Smooth muscle cell (in vitro differentiated cells): ENCODE measurements around the gene TNFSF9. TPM values are rescaled to one million over a fixed set of nuclear protein-coding genes. Genes with fewer than 3 reads are reported as not detected.

ENCODE experiments used
- DNase-seq: peaks from one replicate; lab custom pipeline; 2025; ENCODE audit not compliant: unreplicated experiment; lab: John Stamatoyannopoulos, UW
- H2AFZ ChIP-seq: fragments of 200-600 bp; sonication (generic); 2 replicates; pipeline ENCODE4 v1.6.0; 2016; ENCODE audit warnings: antibody characterized with exemption, low read depth, mild to moderate bottlenecking
- H3F3A ChIP-seq: fragments of 200-600 bp; sonication (generic); 2 replicates; pipeline ENCODE4 v1.6.0; 2017; ENCODE audit warnings: antibody characterized with exemption, low read depth
- H3K27ac ChIP-seq: fragments of 200-600 bp; sonication (generic); 2 replicates; pipeline ENCODE4 v1.5.1; 2016; ENCODE audit warnings: low read depth, mild to moderate bottlenecking
- H3K27me3 ChIP-seq: fragments of 200-600 bp; sonication (generic); 2 replicates; pipeline ENCODE4 v1.6.1; 2016; ENCODE audit warnings: low read depth, mild to moderate bottlenecking
- H3K36me3 ChIP-seq: fragments of 200-600 bp; sonication (generic); 2 replicates; pipeline ENCODE4 v1.5.1; 2016; ENCODE audit warnings: low read depth
- H3K4me1 ChIP-seq: fragments of 200-600 bp; sonication (generic); 2 replicates; pipeline ENCODE4 v1.5.1; 2016; ENCODE audit warnings: low read depth
- H3K4me2 ChIP-seq: fragments of 200-600 bp; sonication (generic); 2 replicates; pipeline ENCODE4 v1.6.0; 2016; ENCODE audit warnings: mild to moderate bottlenecking
- H3K4me3 ChIP-seq: fragments of 200-600 bp; sonication (generic); 2 replicates; pipeline ENCODE4 v1.5.1; 2016; ENCODE audit warnings: mild to moderate bottlenecking
- H3K79me2 ChIP-seq: fragments of 200-600 bp; sonication (generic); 2 replicates; pipeline ENCODE4 v1.6.0; 2016; ENCODE audit warnings: low read depth, mild to moderate bottlenecking
- H3K9ac ChIP-seq: fragments of 200-600 bp; sonication (generic); 2 replicates; pipeline ENCODE4 v1.6.0; 2016; ENCODE audit warnings: low read depth
- H3K9me3 ChIP-seq: fragments of 200-600 bp; sonication (generic); replicated peaks from 2 replicates; pipeline ENCODE4 v1.5.1; 2016; ENCODE audit warnings: low read depth
- H4K20me1 ChIP-seq: fragments of 200-600 bp; sonication (generic); 2 replicates; pipeline ENCODE4 v1.6.0; 2016; ENCODE audit warnings: low read depth
- WGBS: methylation state at CpG from one replicate; pipeline ENCODE4 v1.1.7; 2016; ENCODE audit warnings: low lambda C conversion rate; 5-methylcytosine and 5-hydroxymethylcytosine counted together
- polyA plus RNA-seq: library from polyadenylated mRNA; unstranded; fragments of >200 nt; fragmentation: Nextera tagmentation; extraction: Ambion mirVana; gene quantifications from 2 replicates; pipeline ENCODE4 v1.2.1, GENCODE V29; 2016
- total RNA-seq: library from RNA; depleted of rRNA; stranded (reverse); fragments of >200 nt; gene quantifications from 2 replicates; pipeline ENCODE4 v1.2.3, GENCODE V29; 2014
- TF ChIP-seq, protein P1 (sequence below): fragments of 200-600 bp; sonication (generic); IDR thresholded peaks from 2 replicates; pipeline ENCODE4 v1.5.1; 2017; ENCODE audit warnings: borderline replicate concordance, mild to moderate bottlenecking, antibody characterized with exemption; ENCODE audit not compliant: insufficient read depth, poor library complexity, severe bottlenecking

TNFSF9 gene
- total RNA-seq (1.3 and 3.4 TPM in 2 replicates), polyA plus RNA-seq (4.6 and 7.3 TPM in 2 replicates)

- Histone ChIP-seq H3K9ac (peak within 1 kb of the TSS; percentile 72), H3K79me2 (no peaks in the 10 kb centered on the region)
Observed at GRCh38 chr19:6530386-6531162, at the start of gene TNFSF9. Gene TNFSF9 (plus strand): TSS chr19:6531026. CDS start chr19:6531037, 11 bp downstream.

DNA sequence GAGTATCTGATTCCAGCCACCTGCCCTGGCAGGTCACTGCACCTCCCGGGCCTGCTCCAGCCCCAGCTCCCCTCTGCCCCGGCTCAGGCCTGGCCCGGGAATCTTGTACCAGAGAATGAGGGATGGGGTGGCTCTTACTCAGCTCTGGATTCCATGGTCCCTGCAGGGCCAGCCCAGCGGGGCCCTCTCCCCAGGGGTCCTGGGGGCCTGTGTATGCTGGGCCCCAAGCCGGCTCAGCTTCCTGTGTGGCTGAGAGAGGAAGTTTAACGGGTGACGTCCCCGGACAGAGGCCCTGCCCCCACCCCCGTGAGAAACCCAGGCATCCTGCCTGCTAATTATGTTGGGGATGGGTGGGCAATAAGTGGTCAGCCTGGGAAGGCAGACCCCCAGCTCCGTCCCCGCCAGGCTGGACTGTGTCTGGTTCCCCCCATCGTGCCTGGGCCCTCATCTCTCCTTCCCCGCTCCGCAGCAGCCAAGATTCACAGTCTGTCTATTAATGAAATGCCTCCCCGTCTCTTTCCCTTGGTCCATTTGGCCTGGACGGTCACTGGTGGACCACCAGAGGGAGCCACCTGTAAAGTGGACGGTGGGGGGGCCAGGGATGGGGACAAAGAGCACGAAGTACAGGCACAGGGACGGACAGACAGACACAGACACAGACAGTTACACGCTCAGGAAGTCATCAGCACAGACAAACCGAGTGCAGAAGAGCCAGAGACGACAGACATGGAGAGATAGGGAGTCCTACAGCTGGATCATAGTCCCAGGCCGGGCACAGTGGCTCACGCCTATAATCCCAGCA is 49.1 kb upstream of the TNFSF9 start, which contains the start of gene DENND1C:
DENND1C (minus strand) TSS at position 247 of the 802 bp plus-strand sequence; CDS start at position 155, 92 bp downstream.
- Histone ChIP-seq H3K4me1 (no peaks in the 10 kb centered on the region), H3K36me3 (no peaks in the 10 kb centered on the region), H2AFZ (no peak within 1 kb of the TSS), H3K9me3 (no peaks in the 10 kb centered on the region), H3K4me3 (no peak within 1 kb of the TSS), H4K20me1 (no peaks in the 10 kb centered on the region), H3K27me3 (no peaks in the 10 kb centered on the region), H3K79me2 (no peaks in the 10 kb centered on the region), H3K9ac (no peak within 1 kb of the TSS), H3F3A (no peaks in the 10 kb centered on the region), H3K27ac (no peak within 1 kb of the TSS), H3K4me2 (no peak within 1 kb of the TSS)
- no peak for DNase-seq
- 64% methylated on average over 24 of the region's 24 CpGs for WGBS
- TF ChIP-seq, protein P1, sequence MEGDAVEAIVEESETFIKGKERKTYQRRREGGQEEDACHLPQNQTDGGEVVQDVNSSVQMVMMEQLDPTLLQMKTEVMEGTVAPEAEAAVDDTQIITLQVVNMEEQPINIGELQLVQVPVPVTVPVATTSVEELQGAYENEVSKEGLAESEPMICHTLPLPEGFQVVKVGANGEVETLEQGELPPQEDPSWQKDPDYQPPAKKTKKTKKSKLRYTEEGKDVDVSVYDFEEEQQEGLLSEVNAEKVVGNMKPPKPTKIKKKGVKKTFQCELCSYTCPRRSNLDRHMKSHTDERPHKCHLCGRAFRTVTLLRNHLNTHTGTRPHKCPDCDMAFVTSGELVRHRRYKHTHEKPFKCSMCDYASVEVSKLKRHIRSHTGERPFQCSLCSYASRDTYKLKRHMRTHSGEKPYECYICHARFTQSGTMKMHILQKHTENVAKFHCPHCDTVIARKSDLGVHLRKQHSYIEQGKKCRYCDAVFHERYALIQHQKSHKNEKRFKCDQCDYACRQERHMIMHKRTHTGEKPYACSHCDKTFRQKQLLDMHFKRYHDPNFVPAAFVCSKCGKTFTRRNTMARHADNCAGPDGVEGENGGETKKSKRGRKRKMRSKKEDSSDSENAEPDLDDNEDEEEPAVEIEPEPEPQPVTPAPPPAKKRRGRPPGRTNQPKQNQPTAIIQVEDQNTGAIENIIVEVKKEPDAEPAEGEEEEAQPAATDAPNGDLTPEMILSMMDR, result peak; percentile 35

More at GRCh38 chr19:6530386-6531162, at the start of gene TNFSF9:
- Histone ChIP-seq H3F3A (peaks cover 14% of the 10 kb centered on the region), H3K27ac (peak within 1 kb of the TSS; percentile 55), H3K36me3 (no peaks in the 10 kb centered on the region), H3K4me2 (peak within 1 kb of the TSS; percentile 89), H3K27me3 (peaks cover 29% of the 10 kb centered on the region), H3K4me1 (no peaks in the 10 kb centered on the region), H4K20me1 (no peaks in the 10 kb centered on the region), H3K4me3 (peak within 1 kb of the TSS; percentile 65), H2AFZ (peak within 1 kb of the TSS; percentile 94), H3K9me3 (no peaks in the 10 kb centered on the region)
- WGBS, result 1% methylated on average over 34 of the region's 44 CpGs
- TF ChIP-seq, protein P1, result no peak
- peak; percentile 88 for DNase-seq

GRCh38 chr19:6482343-6482686 is 48.5 kb upstream of the TNFSF9 start:
- H4K20me1 ChIP-seq, result no peaks in the 10 kb centered on the region
- H3K9me3 ChIP-seq, result no peaks in the 10 kb centered on the region
- no peaks in the 10 kb centered on the region for H3K4me1 ChIP-seq
- no peak for DNase-seq
- no peaks in the 10 kb centered on the region for H3K36me3 ChIP-seq
- H3F3A ChIP-seq, result no peaks in the 10 kb centered on the region
- H3K27ac ChIP-seq, result no peak overlapping the region
- no peak overlapping the region for H3K9ac ChIP-seq
- H3K4me3 ChIP-seq, result no peak overlapping the region
- no peak overlapping the region for H2AFZ ChIP-seq
- no peaks in the 10 kb centered on the region for H3K79me2 ChIP-seq
- no peaks in the 10 kb centered on the region for H3K27me3 ChIP-seq
- WGBS, result 95% methylated on average over 8 of the region's 8 CpGs
- TF ChIP-seq, protein P1, result no peak
- no peak overlapping the region for H3K4me2 ChIP-seq
